ENCODE measurements around the gene DDR2. TPM values are rescaled to one million over a fixed set of nuclear protein-coding genes. Genes with fewer than 3 reads are reported as not detected.

Gene DDR2
- total RNA-seq, 1 experiment from 2014 or later = 0.52 TPM

DNA sequence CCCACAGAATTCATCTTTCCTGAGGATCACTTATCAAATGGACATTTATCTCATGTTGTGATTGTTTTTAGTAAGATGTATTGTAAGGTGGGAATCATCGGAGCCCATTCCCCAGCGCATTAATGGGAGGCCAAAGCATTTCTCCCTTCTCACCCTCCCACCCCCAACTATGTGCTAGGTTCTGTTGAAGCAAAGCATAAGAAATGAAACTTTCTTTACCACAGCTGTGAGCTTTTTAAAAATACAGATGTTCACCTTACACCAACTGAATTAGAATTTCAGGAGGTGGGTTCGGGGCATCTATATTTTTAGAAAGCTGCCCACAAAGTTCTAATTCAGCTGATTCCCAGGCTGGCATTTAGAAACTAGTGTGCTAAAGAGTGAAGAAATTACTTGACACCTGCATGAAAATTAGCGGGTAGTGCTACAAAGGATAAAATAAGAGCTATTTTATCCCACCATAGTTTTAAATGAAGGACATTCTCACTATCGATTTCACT, 44.5 kb upstream of the DDR2 start:
- H2BK5ac ChIP-seq (ENCODE audit: insufficient read length, low read length) = no peak overlapping the region
- no CpG with 5 or more reads among the region's 5 CpGs for WGBS (ENCODE audit: extremely low coverage, insufficient read length, low lambda C conversion rate)
- H3K36me3 Mint-ChIP-seq (ENCODE audit: insufficient read depth in 1 of 3, low read depth in 3 of 3) = peaks cover 2 to 16% (median 15%) of the 10 kb centered on the region in 3 experiments; a peak in 6 of 7 replicates

More for the DNA sequence above, 44.5 kb upstream of the DDR2 start:
- Mint-ChIP-seq H3K27me3 (ENCODE audit: low read depth) (no peaks in the 10 kb centered on the region), H3K4me1 (no peaks in the 10 kb centered on the region), H3K27ac (no peak overlapping the region), H3K9me3 (no peaks in the 10 kb centered on the region), H3K4me3 (no peak overlapping the region)
- no peak overlapping the region for H3K27ac ChIP-seq (ENCODE audit: insufficient read length, low read depth, low read length)
- H3K27me3 ChIP-seq (ENCODE audit: insufficient read depth, low read length) = no peaks in the 10 kb centered on the region
- no peaks in the 10 kb centered on the region for H3K79me2 ChIP-seq (ENCODE audit: insufficient read depth, low read length)
- no peak overlapping the region for H3K14ac ChIP-seq (ENCODE audit: insufficient read depth, low read length)
- H2AFZ ChIP-seq (ENCODE audit: low read length) = no peak overlapping the region
- no peak overlapping the region for H3K18ac ChIP-seq (ENCODE audit: insufficient read length, low read depth, low read length)
- no peak overlapping the region for H2AK5ac ChIP-seq (ENCODE audit: insufficient read length, low read length)
- no peak overlapping the region for H2BK15ac ChIP-seq (ENCODE audit: low read depth, low read length)
- DNase-seq = no peak
- H3K23me2 ChIP-seq (ENCODE audit: insufficient read length, low read depth, low read length, poor library complexity, severe bottlenecking) = no peaks in the 10 kb centered on the region
- H3K4me1 ChIP-seq (ENCODE audit: insufficient read depth, low read length) = no peaks in the 10 kb centered on the region
- no peak overlapping the region for H2BK20ac ChIP-seq (ENCODE audit: low read depth, low read length, poor library complexity, severe bottlenecking)
- no peak overlapping the region for H3T11ph ChIP-seq (ENCODE audit: low read length)
- no peaks in the 10 kb centered on the region for H4K20me1 ChIP-seq (ENCODE audit: control insufficient read depth, insufficient read depth, insufficient read length)
- H4K8ac ChIP-seq (replicated peaks; ENCODE audit: insufficient read length, low read depth, low read length) = no peak overlapping the region
- no peak overlapping the region for H2BK12ac ChIP-seq (ENCODE audit: insufficient read length, low read depth, low read length)
- no peak overlapping the region for H3K4ac ChIP-seq (ENCODE audit: low read depth, low read length)
- no peak overlapping the region for H4K91ac ChIP-seq (ENCODE audit: insufficient read length, low read depth, low read length)
- no peak overlapping the region for H3K9ac ChIP-seq (ENCODE audit: extremely low read depth, insufficient read length, low read length)
- H2BK120ac ChIP-seq (ENCODE audit: low read depth, low read length, poor library complexity, severe bottlenecking) = no peak overlapping the region
- no peak overlapping the region for H3K56ac ChIP-seq (ENCODE audit: insufficient read length, low read depth, low read length)
- H4K5ac ChIP-seq (ENCODE audit: insufficient read length, low read depth, low read length) = no peak overlapping the region
- TF ChIP-seq, protein P1, sequence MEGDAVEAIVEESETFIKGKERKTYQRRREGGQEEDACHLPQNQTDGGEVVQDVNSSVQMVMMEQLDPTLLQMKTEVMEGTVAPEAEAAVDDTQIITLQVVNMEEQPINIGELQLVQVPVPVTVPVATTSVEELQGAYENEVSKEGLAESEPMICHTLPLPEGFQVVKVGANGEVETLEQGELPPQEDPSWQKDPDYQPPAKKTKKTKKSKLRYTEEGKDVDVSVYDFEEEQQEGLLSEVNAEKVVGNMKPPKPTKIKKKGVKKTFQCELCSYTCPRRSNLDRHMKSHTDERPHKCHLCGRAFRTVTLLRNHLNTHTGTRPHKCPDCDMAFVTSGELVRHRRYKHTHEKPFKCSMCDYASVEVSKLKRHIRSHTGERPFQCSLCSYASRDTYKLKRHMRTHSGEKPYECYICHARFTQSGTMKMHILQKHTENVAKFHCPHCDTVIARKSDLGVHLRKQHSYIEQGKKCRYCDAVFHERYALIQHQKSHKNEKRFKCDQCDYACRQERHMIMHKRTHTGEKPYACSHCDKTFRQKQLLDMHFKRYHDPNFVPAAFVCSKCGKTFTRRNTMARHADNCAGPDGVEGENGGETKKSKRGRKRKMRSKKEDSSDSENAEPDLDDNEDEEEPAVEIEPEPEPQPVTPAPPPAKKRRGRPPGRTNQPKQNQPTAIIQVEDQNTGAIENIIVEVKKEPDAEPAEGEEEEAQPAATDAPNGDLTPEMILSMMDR (conservative IDR thresholded peaks at IDR 0.05) = no peak
- no peak overlapping the region for H3K23ac ChIP-seq (ENCODE audit: insufficient read length, low read depth, low read length)
- no peak overlapping the region for H3K4me2 ChIP-seq (ENCODE audit: insufficient read depth, insufficient read length, low read length)
- H3K9me3 ChIP-seq (ENCODE audit: control insufficient read depth, low read depth, low read length) = no peaks in the 10 kb centered on the region
- H3K79me1 ChIP-seq (ENCODE audit: insufficient read depth, low read depth, low read length, poor library complexity, severe bottlenecking) = no peaks in the 10 kb centered on the region
